ENCODE measurements around the gene FAM111B. TPM values are rescaled to one million over a fixed set of nuclear protein-coding genes. Genes with fewer than 3 reads are reported as not detected.

FAM111B gene
- total and polyA plus RNA-seq, 2 of the 8 experiments (the other 6 are each of a cell fraction or from before 2014, with no cell fraction given): 4.8 to 38.1 TPM

DNA sequence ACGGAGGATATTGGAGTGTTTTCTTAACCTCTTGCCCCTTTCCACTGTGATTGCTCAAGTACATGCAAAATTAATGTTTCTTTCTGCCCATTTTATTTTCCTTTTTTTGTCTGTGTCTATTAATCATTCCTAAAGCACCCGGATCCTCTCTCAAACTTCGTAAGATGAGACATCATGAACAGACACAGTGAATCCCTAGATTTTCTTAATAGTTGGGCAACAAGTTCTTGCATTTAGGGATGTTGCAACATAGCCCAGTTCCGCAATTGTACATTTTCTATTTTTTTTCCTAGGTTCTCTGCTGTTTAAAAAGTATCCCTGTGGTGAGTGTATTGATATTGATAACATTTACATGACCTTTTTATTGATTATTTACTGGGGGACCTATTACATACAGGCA, 38.5 kb downstream of the FAM111B start (continued):
- TF ChIP-seq, protein P1, sequence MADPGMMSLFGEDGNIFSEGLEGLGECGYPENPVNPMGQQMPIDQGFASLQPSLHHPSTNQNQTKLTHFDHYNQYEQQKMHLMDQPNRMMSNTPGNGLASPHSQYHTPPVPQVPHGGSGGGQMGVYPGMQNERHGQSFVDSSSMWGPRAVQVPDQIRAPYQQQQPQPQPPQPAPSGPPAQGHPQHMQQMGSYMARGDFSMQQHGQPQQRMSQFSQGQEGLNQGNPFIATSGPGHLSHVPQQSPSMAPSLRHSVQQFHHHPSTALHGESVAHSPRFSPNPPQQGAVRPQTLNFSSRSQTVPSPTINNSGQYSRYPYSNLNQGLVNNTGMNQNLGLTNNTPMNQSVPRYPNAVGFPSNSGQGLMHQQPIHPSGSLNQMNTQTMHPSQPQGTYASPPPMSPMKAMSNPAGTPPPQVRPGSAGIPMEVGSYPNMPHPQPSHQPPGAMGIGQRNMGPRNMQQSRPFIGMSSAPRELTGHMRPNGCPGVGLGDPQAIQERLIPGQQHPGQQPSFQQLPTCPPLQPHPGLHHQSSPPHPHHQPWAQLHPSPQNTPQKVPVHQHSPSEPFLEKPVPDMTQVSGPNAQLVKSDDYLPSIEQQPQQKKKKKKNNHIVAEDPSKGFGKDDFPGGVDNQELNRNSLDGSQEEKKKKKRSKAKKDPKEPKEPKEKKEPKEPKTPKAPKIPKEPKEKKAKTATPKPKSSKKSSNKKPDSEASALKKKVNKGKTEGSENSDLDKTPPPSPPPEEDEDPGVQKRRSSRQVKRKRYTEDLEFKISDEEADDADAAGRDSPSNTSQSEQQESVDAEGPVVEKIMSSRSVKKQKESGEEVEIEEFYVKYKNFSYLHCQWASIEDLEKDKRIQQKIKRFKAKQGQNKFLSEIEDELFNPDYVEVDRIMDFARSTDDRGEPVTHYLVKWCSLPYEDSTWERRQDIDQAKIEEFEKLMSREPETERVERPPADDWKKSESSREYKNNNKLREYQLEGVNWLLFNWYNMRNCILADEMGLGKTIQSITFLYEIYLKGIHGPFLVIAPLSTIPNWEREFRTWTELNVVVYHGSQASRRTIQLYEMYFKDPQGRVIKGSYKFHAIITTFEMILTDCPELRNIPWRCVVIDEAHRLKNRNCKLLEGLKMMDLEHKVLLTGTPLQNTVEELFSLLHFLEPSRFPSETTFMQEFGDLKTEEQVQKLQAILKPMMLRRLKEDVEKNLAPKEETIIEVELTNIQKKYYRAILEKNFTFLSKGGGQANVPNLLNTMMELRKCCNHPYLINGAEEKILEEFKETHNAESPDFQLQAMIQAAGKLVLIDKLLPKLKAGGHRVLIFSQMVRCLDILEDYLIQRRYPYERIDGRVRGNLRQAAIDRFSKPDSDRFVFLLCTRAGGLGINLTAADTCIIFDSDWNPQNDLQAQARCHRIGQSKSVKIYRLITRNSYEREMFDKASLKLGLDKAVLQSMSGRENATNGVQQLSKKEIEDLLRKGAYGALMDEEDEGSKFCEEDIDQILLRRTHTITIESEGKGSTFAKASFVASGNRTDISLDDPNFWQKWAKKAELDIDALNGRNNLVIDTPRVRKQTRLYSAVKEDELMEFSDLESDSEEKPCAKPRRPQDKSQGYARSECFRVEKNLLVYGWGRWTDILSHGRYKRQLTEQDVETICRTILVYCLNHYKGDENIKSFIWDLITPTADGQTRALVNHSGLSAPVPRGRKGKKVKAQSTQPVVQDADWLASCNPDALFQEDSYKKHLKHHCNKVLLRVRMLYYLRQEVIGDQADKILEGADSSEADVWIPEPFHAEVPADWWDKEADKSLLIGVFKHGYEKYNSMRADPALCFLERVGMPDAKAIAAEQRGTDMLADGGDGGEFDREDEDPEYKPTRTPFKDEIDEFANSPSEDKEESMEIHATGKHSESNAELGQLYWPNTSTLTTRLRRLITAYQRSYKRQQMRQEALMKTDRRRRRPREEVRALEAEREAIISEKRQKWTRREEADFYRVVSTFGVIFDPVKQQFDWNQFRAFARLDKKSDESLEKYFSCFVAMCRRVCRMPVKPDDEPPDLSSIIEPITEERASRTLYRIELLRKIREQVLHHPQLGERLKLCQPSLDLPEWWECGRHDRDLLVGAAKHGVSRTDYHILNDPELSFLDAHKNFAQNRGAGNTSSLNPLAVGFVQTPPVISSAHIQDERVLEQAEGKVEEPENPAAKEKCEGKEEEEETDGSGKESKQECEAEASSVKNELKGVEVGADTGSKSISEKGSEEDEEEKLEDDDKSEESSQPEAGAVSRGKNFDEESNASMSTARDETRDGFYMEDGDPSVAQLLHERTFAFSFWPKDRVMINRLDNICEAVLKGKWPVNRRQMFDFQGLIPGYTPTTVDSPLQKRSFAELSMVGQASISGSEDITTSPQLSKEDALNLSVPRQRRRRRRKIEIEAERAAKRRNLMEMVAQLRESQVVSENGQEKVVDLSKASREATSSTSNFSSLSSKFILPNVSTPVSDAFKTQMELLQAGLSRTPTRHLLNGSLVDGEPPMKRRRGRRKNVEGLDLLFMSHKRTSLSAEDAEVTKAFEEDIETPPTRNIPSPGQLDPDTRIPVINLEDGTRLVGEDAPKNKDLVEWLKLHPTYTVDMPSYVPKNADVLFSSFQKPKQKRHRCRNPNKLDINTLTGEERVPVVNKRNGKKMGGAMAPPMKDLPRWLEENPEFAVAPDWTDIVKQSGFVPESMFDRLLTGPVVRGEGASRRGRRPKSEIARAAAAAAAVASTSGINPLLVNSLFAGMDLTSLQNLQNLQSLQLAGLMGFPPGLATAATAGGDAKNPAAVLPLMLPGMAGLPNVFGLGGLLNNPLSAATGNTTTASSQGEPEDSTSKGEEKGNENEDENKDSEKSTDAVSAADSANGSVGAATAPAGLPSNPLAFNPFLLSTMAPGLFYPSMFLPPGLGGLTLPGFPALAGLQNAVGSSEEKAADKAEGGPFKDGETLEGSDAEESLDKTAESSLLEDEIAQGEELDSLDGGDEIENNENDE (IDR thresholded peaks at IDR 0.05; ENCODE audit: insufficient replicate concordance, low read length): no peak
- TF ChIP-seq EP300 (IDR thresholded peaks at IDR 0.05; ENCODE audit: borderline replicate concordance in 1 of 2, low read depth in 2 of 2, low read length in 2 of 2): no peak
- TF ChIP-seq POLR2A (IDR thresholded peaks at IDR 0.05; ENCODE audit: control extremely low read depth in 1 of 2, low read depth in 2 of 2, low read length in 2 of 2): no peak
- no peak for TF ChIP-seq CEBPB (IDR thresholded peaks at IDR 0.05; ENCODE audit: low read depth, low read length)
- no peak for TF ChIP-seq RNF2 (IDR thresholded peaks at IDR 0.05; ENCODE audit: borderline replicate concordance, low read depth, low read length, missing control alignments, poor library complexity, severe bottlenecking)
- no peak for TF ChIP-seq ZNF274 (IDR thresholded peaks at IDR 0.05; ENCODE audit: borderline replicate concordance, extremely low read depth, low read length)
- no peak for TF ChIP-seq KDM4A (IDR thresholded peaks at IDR 0.05; ENCODE audit: low read depth, low read length, severe bottlenecking)
- no peak for TF ChIP-seq SP4 (IDR thresholded peaks at IDR 0.05; ENCODE audit: low read length)
- TF ChIP-seq GABPA (IDR thresholded peaks at IDR 0.05; ENCODE audit: borderline replicate concordance, insufficient read depth, low read length): no peak
- no peak for TF ChIP-seq SRF (IDR thresholded peaks at IDR 0.05; ENCODE audit: low read depth, low read length)
- TF ChIP-seq MAFK (IDR thresholded peaks at IDR 0.05; ENCODE audit: low read depth, low read length): no peak
